GM20431 (cell line): ENCODE data around the gene LRRC18.

Experiments
- in situ Hi-C: fragments of 300-500 bp; cut with MseI, MboI; formaldehyde crosslinking; loops from one replicate; pipeline ENCODE4 v1.15.0; 2020; ENCODE audit warnings: low sequenced_read_pairs; ENCODE audit not compliant: unreplicated experiment

Gene LRRC18

DNA sequence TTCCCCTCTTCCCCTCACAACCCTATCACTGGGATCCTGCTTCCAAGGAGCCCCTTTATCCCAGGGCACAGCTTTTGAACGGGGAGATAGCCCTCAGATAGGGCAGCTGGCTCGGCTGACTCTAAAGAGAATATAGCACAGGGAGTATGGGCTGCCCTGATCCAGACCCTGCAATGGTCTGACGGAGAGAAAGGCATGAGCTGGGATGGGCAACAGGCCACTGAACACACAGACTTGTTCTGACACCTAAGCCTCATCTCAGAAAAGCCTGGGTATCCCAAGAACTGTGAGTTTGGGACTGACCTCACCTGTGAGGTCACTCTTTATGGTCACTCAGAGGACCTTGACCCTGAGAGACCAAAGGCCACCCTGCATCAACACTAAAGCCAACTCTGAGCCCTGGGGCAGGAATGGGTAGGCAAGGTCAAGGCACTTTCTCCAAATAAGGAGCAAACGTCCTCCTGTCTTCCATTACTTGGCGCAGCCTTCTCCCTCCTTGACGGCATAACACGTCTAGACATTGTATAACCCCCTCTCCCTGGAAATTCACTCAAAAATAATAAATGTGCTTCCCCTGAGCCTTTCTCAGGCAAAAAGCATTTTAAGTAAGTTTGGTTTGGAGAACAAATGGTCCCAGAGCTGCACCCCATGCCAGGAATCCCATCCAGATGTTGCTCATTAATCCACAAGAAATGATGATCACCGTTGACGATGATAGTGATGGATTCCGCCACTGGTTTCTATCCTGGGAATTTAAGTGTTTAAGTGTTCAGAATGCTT is 8.2 kb upstream of the LRRC18 start:
- in situ Hi-C loops = no loop called here

DNA sequence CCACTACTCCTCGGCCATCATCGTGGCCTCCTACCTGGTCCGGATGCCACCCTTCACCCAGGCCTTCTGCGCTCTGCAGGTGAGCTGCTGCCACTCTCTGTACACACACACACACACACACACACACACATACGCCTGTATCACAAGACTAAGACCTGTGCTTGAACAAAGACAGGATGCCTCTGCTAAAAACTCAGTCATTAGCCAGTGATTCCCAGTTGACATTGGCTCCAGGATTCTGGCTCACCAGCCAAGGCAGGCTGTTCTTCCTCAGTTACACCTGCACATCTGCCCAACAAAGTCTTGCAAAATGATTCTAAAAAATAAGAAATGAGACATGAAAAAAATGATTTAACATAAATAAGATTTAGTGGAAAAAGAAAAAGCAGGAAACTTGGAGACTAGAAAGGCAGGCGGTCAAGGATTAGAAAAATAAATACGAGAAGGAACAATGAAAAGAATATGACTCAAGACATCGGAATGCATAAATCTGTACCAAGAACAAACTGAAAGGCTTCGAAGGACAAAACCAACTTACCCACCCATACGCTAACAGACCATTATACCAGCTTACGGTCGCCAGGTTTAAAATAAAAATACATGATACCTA is 7.4 kb upstream of the LRRC18 start:
- in situ Hi-C loops = no loop called here

DNA sequence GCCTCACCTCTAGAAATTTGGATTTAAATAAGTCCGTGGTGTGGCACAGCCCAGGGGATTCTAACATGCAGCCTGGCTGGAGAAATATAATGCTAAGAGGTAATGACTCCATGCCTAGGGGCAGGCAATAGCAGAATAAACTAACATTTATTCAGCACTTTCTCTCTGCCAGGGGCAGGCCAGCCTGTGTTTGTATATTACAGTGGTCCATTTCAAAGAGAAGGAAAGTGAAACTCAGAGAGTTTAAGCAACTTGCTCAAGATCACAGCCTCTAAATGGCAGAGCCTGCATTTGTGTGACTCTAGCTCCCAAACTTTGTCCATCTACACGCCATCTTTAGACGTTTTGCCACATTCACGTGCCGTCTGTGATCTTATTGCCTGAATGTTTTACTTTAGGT is 6.7 kb upstream of the LRRC18 start:
- in situ Hi-C loops = no loop called here

DNA sequence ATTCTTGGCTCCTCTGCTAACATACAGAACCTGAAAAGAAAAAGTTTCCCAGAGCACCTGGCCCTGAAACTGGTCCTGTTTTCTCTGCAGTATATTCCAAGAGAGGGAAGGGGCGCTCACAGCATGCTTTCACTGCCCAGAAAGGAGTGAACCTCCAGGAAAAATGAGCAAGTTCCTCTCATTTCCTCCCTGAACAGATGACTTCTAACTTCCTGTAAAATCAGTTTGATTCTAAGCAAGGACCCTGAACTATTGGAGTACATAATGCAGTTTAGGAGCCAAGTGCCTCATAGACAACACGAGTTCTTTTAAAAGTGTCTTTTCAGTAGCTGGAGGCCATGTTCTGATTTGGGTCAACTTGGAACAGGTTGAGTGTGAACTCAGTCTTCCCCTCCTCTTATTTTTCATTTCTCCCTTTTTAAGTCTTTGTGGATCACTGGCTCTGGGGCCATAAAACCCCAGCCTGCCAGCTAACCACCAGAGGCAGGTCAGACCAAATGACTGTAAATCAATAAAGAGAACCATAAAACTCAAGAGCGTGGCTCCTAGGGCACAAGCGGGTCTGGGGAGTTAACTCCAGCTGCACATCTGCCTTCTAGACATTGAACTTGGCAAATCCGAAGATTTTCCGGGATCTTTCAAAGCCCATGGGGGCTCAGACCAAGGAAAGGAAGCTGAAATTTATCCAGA is 5.9 kb upstream of the LRRC18 start:
- in situ Hi-C loops = no loop called here

DNA sequence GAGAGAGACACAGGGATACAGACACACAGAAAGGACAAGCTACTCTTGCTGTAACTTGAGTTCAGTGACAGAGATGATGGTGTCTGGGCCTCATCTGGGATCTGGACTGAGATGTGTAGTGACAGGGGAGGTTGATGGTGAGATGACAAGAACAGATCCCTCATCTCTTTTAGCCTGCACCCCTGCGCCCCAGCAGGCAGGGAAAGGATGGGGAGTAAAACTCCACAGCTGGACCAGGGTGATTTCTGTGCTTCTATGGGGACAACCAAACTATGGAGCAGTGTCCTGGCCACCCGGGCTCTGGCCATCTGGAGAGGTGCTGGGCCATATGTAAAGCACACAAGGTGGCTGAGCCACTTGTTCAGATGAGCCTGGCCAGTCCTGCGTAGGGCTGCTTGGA is 4.5 kb upstream of the LRRC18 start:
- in situ Hi-C loops = no loop called here

DNA sequence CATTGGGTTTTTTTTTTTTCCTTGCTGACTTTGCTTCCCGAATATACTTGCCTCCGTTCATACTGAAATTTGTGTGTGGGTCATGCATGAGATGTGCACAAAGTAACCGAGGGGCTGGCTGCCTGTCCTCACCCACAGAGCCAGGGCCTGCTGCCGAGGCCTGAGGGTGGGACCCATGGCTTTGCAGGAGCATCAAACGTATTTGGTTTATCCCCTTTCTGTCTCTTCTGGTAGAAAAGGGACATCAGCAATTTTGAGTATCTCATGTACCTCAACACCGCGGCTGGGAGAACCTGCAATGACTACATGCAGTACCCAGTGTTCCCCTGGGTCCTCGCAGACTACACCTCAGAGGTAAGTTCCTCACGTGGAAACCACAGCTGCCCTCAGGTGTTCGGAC is 3.5 kb upstream of the LRRC18 start:
- in situ Hi-C loops = no loop called here

DNA sequence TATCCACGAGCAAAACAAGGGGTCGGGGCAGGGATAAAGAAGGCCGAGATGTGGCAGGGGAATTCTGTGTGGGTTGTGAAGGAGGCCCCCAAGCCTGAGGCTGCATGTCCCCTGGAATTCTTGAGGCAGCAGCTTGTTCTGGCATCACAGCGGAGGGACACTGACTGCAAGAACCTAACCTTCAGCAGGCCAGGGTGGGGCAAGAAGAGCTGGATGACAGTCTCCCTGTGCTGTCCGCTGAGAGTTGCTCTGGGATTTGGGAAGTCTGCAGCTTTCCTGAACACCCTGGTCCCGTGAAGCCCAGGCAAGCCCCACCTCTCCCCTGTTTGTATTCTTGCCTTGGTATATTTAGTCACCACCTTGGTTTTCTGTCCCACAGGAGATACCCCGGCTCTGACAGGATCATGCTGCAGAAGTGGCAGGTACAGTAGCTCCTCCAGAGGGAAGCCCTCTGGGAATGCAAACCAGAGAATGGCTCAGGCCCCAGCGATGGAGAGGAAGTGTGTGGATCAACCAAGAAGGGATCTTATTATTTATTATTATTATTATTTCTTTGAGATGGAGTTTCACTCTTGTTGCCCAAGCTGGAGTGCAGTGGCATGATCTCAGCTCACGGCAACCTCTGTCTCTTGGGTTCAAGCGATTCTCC is 1.9 kb upstream of the LRRC18 start:
- in situ Hi-C loops = no loop called here

DNA sequence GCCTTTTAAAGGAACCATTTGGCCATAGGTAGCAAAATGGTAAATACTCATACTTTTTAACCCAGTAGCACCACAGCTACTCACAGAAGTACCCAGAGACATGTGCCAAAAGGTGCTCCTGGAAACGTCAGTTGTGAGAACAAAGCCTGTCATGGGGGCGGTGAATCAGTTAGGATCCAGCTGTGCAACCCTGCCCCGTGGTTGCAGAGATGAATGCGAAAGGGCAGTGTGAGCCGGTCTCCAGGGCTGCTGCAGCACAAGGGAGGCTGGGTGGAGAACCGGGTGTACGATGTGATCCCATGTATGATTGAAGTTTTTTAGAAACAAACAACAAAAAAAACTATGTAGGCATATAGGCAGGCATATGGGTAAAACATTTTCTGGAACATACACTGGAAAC is 1.3 kb upstream of the LRRC18 start:
- in situ Hi-C loops = no loop called here

DNA sequence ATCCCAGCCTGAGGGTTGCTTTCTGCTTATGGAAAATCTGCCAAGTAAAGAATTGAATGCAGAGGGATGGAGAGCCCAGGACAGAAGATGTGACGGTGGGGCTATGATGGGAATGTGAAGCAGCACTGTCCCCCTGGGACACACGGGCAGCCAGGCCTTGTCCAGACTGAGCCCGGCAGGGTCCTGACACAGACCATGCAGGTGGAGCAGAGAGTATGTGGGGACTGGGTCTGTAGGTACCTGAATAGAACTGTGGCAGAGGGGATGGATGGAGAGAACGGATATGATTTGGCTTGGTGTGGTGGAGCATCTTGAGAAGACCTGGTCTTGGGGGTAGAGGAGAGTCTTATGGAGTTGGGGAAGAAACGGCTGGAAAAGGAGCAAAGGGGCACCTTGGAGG is 732 bp upstream of the LRRC18 start:
- in situ Hi-C loops = no loop called here

DNA sequence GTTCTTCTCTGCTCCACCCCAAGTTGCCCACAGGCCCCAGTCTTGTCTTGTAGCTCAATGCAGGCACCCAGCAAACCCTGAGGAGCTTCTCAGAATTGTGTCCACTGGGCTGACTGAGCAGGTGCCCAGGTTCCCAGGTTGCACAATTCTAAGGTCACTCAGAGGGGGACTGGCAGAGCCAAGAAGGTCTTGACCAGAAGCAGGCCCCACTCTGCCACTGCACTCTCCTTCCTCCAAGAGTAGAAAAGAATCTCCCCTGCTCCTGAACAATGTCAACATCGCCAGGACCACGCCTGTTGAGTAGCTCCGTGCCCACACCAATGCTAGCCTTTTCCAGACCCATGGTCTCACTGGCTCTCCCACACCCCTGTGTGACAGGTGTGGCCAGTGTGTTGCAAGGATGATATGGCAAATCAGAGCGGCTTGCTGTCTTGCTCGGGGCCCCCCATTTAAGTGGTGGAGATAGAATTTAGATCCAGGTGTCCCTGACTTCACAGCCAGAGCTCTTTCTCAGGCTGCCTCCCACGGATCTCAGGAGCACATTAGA is 577 bp downstream of the LRRC18 start:
- in situ Hi-C loops = no loop called here

DNA sequence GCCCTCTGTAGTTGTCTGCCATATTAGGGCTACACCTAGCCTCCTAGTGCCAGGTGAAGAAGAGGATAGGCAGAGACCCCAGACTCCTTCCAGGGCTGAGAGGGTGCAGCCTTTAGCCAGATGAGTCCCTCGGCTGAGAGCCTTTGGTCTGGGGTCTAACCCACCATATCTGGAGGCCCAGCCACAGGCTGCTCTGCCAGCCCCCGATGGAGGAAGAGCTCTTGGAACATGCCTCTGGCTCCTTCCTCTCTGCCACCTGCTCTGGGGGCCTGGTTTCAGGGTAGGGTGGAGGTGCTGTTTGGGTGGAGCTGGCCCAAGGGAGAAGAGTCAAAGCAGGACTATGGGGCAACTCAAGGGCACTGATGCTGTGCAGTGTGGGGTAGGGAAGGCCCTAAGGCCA is 1.4 kb downstream of the LRRC18 start:
- in situ Hi-C loops = no loop called here

DNA sequence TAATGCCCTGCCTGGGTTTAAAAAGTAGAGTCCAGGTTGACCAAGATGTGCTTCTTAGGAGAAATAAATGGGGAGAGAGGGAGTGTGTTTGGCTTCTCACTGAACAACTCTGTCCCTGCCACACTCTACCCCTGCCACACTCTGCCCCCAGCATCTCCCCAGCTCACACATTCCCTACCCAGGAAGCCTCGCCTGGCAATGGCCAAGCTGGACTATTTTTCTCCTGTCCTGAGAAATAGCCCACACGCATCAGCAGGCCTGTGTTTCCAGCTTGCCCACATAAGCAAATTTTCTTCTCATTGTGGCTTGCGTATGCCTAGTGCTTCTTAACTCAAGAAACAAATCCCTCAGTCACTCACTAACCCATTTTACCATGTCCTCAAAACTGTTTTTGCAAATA is 1.8 kb downstream of the LRRC18 start:
- in situ Hi-C loops = no loop called here

DNA sequence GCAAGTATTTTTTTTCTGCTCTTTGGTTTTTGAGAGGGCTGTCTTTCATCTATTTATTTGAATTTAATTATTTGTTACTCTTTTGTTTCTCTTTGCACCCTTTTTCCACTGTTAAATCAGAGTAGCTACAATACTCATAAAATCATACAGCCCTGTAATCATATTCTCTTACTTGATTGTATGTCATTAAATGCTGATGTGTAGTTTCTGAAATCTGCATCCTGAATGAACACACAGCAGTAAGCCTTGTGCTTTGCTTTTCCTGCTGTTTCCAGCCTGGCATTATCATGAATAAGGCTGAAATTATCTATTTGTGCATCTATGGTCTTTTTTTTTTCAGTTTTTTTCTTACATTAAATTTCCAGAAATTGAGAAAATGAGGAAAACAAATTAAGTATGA is 4.1 kb downstream of the LRRC18 start:
- in situ Hi-C loops = no loop called here

DNA sequence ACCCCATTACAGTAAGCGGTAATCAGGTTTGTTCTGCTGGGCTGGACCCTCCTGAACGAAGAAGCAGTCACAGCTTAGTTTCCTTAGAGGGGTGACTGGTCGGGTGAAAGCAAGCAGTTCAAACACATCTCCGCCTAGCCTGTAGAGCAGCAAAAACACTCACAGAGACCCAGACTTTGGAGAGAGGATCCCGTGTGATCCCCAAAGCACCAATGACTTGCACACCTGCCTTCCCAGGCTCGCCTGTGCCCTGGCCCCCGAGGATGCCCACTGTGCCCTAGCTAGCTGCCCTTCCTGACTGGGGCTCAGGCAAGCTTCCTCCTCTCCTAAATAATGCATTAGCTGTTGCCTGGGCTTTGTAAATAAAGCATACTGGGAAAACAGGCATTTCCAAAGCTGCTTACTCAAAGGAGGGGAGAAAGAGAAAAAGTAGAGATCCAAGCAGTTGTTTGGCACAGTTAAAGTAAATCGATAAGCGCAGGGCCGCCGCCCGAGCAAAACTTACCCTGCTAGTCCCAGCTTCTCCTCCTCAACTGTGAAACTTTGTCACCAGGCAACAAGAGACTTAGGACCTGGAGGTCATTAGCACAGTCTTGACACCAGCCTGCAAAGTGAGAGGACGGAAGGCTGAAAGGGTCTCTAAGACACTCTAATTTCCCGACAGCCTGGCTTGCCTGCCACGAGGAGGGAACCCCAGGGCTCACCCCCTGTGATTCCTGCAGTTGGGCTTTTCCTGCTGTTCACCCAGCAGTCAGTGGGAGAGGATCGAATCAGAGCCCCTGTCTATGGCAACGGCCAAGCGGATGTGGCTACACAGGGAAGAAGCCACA is 4.8 kb downstream of the LRRC18 start:
- in situ Hi-C loops = no loop called here

DNA sequence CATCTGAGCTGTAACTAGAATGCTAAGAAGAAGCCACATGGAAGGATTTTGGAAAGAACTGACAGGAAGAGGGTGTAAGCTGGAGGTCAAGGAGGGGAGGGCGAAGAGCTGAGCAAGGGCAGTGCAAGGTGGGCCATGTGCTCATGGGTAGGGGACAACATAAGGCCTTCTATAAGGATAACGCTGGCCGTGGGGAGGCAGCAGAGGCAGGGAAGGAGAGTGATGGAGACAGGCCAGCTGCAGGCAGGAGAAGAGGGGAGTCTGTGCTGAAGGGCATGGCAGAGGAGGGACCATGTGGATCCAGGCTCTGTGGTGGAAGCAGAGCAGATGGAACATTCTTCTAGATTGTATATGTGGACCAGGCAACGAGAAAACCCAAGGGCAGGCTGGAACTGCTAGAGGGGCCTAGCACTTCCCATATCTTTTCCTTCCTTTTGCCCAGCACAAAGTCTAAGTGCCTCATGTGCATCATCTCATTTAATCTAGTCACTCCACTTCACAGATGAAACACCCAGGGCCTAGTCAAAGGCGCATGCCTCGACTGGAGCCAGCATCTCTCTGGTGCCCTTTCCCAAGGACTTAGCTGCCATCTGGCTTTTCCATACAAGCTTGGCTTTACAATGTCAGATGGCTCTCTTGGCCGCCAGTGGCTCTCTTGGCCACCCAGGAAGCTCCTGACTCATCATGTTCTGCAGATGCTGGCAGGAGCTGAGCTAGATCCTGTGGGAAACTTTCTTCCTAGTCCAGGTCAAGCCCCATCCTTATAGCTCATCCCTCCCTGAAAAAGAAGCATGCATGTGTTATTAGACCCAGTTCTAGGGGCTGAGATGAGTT is 6.6 kb downstream of the LRRC18 start:
- in situ Hi-C loops = no loop called here

DNA sequence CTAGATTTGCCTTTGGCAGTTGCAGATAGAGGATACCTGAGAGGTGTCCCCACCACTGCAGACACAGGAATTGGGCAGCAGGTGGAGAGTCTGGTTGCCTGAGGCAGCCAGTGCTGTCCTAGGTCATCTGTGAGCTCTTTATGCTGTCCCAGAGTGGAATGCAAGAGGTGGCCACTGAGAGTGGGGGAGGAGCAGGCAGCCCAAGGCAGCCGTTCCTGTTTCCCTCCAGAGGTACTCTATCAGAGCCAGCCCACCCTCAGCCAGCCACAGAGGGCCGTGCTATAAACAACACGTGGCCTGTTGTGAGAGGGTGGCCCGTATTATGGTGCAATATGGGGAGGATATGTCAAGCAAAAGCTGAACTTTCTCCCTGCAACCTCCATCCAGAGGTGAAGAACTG is 8.5 kb downstream of the LRRC18 start:
- in situ Hi-C loops = no loop called here

DNA sequence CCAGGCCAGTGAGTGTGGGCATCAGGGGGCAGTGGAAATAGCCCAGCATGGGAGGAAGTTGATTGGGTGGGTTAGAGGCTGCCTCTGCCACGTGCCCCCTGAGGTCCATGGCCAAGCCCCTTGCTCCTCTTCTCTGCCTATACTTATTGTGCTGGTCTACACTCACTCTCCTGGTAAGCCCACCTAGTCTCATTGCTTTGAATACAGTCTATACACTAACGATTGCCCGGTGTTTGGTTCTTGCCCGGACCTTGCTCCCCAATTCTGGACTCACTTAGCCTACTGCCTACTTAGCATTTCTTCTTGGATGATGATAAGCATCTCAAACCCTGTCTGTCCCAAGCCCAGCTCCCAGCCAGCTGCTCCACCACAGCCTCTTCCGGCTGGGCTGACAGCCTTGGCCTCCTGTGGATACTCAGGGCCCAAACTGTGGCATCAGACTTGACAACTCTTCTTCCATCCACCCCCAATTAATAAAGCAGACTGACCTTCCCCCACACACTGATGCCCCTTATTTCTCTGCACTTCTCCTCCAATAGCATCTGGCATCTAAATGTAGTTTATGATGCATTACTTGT is 10.1 kb downstream of the LRRC18 start:
- in situ Hi-C loops = no loop called here

DNA sequence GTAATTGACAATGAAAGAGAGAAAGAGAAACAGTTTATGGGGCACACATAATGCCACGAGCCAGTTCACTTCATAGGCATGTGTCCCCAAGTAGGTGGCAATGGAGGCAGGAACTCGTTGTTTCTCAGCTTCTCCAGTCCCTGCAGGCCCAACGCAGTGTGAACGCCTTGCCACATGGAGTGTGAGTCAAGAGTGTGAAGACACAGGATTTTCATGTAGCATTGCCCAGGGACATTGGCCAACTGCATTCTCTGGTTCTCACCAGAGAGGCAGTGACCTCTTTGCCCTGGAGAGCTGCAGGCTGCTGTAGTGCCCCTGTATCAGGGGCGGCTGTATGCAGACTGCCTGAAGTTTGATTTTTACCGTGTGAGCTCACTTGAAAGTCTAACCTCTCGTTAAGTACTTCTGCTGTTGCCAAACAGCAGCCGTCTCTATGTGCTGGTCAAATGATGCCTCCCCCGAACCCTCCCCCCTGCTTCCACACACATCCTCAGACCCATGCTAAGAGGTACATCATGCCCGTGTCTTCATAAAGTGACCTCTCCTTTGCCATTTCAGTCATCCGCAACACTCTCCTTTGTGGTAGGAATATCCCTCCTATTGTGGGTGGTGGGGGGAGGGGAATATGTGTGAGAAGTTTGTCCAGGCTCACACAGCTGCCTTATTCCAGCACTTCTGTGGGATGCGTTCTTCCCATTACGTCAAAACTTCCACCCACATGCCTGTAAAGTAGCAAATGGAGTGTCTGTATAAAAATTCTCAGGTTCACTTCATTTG is 12.7 kb downstream of the LRRC18 start:
- in situ Hi-C loops = no loop called here
